ENCODE measurements around the gene ERC2. TPM values are rescaled to one million over a fixed set of nuclear protein-coding genes. Genes with fewer than 3 reads are reported as not detected.

The ERC2 gene
- total and polyA plus RNA-seq, 2 of the 8 experiments (the other 6 are each of a cell fraction or from before 2014, with no cell fraction given), result 16.4 to 22.8 TPM

GRCh38 chr3:55815262-55815661 lies 653.0 kb downstream of the ERC2 start (continued):
- TF ChIP-seq CHD7 (IDR thresholded peaks at IDR 0.05; ENCODE audit: insufficient replicate concordance, low read length) (no peak), PHF8 (conservative IDR thresholded peaks at IDR 0.05; ENCODE audit: low read depth, low read length) (no peak), KDM1A (IDR thresholded peaks at IDR 0.05; ENCODE audit: borderline replicate concordance, low read length) (no peak), ZNF274 (IDR thresholded peaks at IDR 0.05; ENCODE audit: borderline replicate concordance, extremely low read depth, low read length) (no peak), RAD21 (IDR thresholded peaks at IDR 0.05 in 1 of 2, conservative IDR thresholded peaks at IDR 0.05 in 1 of 2; ENCODE audit: low read depth in 2 of 2, low read length in 2 of 2) (no peak), TAF7 (optimal IDR thresholded peaks at IDR 0.05; ENCODE audit: borderline replicate concordance, low read depth, low read length) (no peak), EGR1 (IDR thresholded peaks at IDR 0.05; ENCODE audit: borderline replicate concordance, low read depth, low read length) (no peak), RNF2 (IDR thresholded peaks at IDR 0.05; ENCODE audit: borderline replicate concordance, low read depth, low read length, missing control alignments, poor library complexity, severe bottlenecking) (no peak), HDAC2 (IDR thresholded peaks at IDR 0.05; ENCODE audit: borderline replicate concordance in 1 of 2, low read depth in 2 of 2, low read length in 2 of 2) (no peak), GTF2F1 (IDR thresholded peaks at IDR 0.05; ENCODE audit: borderline replicate concordance, low read depth, low read length) (no peak)

All from H1 (cell line).